ENCODE data around the gene MIOX.
A peak's percentile ranks its signal among the peaks of the same experiment; 100 is the strongest.

Gene MIOX

DNA sequence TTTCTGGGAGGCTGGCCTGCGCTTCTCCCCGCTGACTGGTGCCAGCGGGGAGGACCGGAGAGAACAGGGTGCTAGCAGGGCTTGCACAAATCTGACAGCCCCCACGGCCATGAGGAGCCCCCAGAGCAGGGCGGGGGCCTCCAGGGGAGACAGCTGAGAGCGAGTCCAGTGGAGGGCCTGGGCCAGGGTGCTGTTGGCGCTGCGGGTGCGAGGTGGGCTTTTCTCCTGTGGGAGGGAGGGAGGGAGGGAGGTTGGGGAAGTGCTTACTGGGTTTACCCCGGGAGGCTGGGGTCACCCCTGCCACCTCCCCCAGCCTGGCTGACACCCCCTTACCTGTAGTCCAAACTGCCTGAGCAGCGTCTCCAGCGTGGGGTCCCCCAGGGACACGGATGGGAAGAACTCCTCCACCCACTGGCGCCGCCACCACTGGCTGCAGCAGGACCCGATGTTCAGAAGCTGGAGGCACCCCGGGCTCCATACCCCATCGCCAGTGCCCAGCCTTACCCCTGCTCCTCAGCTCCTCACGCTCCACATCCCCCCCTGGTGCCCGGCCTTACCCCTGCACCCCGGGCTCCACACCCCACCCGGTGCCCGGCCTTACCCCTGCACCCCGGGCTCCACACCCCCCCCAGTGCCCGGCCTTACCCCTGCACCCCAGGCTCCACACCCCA lies 17.0 kb downstream of the MIOX start:
- TF ChIP-seq, protein P1, sequence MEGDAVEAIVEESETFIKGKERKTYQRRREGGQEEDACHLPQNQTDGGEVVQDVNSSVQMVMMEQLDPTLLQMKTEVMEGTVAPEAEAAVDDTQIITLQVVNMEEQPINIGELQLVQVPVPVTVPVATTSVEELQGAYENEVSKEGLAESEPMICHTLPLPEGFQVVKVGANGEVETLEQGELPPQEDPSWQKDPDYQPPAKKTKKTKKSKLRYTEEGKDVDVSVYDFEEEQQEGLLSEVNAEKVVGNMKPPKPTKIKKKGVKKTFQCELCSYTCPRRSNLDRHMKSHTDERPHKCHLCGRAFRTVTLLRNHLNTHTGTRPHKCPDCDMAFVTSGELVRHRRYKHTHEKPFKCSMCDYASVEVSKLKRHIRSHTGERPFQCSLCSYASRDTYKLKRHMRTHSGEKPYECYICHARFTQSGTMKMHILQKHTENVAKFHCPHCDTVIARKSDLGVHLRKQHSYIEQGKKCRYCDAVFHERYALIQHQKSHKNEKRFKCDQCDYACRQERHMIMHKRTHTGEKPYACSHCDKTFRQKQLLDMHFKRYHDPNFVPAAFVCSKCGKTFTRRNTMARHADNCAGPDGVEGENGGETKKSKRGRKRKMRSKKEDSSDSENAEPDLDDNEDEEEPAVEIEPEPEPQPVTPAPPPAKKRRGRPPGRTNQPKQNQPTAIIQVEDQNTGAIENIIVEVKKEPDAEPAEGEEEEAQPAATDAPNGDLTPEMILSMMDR (IDR thresholded peaks at IDR 0.05; ENCODE audit: low read length, missing control alignments) = no peak
- DNase-seq (ENCODE audit: low read depth) = no peak
- H3K4me3 ChIP-seq (replicated peaks; ENCODE audit: low read depth, low read length) = no peak overlapping the region

DNA sequence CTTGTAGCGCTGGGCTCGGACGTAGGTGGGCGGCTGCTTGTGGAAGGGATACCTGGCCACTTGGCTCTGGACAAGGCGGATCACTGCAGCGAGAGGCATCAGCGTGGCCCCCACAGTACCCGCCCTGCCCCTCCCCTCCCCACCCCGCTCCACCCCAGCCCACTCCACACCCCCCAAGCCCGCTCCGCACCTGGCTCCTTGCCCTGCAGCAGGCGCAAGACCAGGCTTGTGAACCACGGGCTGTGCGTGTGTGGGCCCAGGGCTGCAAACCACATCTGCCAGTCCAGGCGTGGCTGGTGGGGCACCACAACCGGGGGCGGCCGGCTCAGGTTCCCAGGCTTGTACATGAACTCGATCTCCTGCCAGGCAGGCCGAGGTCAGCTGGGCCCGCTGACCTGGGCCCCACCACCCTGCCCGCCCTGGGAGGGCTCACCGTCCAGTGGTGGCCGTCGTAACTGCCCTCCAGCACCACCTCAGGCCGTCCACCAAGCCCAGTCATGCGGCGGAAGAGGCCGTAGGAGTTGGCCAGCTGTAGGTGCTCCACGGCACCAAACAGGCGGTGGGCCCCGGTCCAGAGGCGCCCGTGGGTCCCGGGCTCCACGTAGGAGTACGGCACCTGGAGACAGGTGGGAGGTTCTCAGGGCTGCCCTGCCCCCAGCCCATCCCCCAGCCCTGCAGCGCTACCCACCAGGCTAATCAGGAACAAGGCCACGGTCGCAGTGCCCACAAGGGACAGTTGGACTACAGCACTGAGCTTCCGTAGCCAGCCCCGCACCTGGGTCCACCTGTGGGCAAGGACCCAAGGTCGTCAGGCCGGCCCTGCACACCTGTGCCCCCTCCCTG lies 17.9 kb downstream of the MIOX start:
- TF ChIP-seq, protein P1 (IDR thresholded peaks at IDR 0.05; ENCODE audit: low read length, missing control alignments) = no peak
- no peak for DNase-seq (ENCODE audit: low read depth)
- H3K4me3 ChIP-seq (replicated peaks; ENCODE audit: low read depth, low read length) = no peak overlapping the region

DNA sequence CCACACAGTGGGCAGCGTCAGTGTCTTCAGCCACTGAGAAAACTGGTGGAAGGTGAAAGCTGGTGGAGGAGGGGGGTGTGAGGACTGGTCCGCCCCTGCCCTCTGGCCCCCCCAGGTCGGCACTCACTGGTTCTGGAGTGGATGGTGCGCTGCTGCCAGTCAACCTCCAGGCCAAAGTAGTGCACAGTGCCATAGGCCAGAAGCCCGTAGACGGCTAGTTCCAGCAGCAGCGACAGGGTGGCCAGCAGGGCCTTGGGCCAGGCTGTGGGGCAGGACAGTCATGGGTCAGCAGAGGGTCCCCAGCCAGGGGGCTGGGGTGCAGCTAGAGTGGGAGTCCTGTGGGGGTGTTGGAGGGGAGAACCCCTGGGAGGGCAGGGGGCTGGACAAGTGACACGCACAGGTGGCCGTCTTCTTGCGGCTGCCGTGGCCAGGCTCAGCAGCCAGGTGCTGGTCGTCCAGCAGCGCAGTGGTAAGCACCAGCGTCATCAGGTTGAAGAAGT lies 18.7 kb downstream of the MIOX start:
- H3K4me3 ChIP-seq (replicated peaks; ENCODE audit: low read depth, low read length) = no peak overlapping the region
- DNase-seq (ENCODE audit: low read depth) = no peak
- TF ChIP-seq, protein P1 (IDR thresholded peaks at IDR 0.05; ENCODE audit: low read length, missing control alignments) = no peak

DNA sequence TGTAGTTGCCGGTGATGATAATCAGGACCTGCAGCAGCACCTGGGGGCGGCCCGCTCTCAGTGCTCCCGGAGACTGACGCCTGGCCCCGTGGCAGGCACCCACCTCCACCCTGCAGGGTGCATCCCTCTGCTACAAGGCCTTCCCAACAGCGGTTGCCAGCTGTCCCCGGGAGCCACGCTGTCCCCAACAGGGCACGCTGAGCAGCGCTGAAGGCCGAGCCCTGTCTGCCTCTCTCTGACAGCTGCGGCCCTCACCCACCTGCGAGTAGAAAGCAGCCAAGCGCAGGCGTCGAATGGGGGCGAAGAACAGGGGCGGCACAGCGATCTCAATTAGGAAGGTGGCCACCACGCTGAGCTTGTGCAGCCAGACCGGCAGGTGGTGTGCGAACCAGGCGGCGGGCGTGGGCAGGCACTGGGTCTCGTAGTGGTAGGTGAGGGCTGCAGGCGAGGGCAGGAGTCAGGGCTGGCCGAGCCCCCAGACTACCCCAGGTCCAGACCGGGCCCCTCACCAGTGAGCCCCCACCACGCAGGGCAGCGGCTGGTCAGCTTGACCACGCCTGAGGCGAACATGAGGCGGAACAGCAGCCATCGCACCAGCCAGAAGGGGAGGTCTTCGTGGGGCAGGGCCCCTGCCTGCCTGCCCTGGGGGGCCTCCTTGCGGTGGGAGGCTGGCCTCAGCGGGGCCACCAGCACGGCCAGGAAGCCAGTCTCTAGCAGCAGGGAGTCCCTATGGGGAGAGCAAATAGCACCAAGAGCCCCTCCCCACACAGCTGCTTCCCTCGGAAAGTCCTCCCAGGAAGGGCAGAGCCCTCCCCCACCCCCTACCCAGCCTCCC lies 19.3 kb downstream of the MIOX start:
- TF ChIP-seq, protein P1 (IDR thresholded peaks at IDR 0.05; ENCODE audit: low read length, missing control alignments) = no peak
- DNase-seq (ENCODE audit: low read depth) = no peak

DNA sequence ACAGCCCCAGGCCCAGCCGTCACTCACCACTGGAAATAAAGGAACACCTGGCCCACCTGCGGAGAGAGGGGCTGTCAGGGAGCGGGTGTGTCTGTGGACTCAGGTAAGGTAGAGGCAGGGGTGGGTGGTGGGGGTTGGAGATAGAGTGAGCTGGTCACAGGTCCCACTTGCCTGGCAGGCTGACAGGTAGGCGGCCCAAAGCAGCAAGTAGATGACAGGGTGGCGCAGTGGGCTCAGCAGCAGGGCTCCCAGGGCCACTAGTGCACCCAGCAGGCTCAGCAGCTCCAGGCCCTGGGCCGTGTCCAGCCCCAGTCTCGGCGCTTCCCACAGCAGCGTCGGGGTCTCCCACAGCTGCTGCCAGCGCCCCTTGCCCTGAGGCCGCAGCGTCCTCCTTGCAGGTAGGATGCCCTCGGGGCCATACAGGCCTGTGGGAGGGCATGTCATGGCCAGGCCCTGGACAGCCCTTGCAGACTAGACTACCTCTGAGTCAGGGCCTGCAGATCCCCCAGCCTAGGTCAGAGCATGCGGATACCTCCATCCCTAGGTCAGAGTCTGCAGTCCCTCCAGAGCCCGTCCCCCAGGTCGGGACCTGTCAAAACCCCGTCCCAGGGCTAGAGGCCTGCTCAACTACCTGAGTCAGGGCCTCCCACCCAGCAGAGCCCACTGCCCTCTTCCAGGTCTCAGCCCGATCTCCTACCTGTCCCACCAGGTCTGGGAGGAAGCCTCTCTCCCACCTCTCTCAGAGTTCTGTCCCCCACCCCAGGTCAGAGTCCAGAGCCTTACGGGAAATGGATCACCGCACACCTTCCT lies 20.2 kb downstream of the MIOX start:
- DNase-seq (ENCODE audit: low read depth) = no peak
- TF ChIP-seq, protein P1 (IDR thresholded peaks at IDR 0.05; ENCODE audit: low read length, missing control alignments) = no peak
- peak overlapping the region; percentile 96 for H3K4me3 ChIP-seq (replicated peaks; ENCODE audit: low read depth, low read length)

More for the DNA sequence above, 19.3 kb downstream of the MIOX start:
- H3K4me3 ChIP-seq (replicated peaks; ENCODE audit: low read depth, low read length) = peak overlapping the region; percentile 96

DNA sequence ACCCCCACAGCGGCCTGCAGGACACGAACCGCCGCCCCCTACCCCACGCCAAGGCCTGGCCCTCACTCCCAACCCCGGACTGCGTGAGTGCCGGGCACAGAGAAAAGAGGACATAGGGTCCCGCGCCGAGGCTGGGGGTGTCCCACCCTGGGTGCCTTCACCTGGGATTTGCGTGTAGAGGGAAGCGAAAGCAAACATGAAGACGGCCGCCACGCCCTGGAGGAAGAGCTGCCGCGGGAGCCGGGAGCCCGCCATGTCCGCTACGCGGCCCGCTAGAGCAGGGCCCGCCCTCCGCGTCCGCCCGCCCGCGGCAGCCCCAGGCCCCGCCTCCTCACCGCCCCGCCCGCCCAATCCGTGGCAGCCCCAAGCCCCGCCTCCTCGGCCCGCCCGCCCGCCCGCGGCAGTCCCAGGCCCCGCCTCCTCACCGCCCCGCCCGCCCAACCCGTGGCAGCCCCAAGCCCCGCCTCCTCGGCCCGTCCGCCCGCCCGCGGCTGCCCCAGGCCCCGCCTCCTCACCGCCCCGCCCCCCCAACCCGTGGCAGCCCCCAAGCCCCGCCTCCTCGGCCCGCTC lies 20.8 kb downstream of the MIOX start, which contains the start of gene LMF2:
LMF2 (minus strand) TSS at position 282 of the 570 bp plus-strand sequence; CDS start at position 255, 27 bp downstream.
- DNase-seq (ENCODE audit: low read depth) = no peak
- TF ChIP-seq, protein P1 (IDR thresholded peaks at IDR 0.05; ENCODE audit: low read length, missing control alignments) = no peak
- H3K4me3 ChIP-seq (replicated peaks; ENCODE audit: low read depth, low read length) = peak within 1 kb of the TSS; percentile 96
